A549 (cell line): ENCODE data around the gene TCERG1L.

ENCODE experiments used
- EP300 ChIP-seq, 2 experiments: fragments of >200 bp; sonication (Bioruptor Twin); formaldehyde crosslinking; IDR thresholded peaks; 2 replicates in 1 of 2; 3 replicates in 1 of 2; pipeline ENCODE4 v1.6.1; 2016 to 2017
- MAFK ChIP-seq: fragments of 450-650 bp; IDR thresholded peaks from 2 replicates; pipeline ENCODE4 v1.6.1; 2014; ENCODE audit not compliant: partially characterized antibody
- MAZ ChIP-seq: fragments of 150-350 bp; IDR thresholded peaks from 2 replicates; pipeline ENCODE4 v1.6.1; 2014; ENCODE audit warnings: antibody characterized with exemption, low read depth, low read length, borderline replicate concordance
- MYC ChIP-seq: IDR thresholded peaks from 2 replicates; pipeline ENCODE4 v1.6.1; 2012; ENCODE audit warnings: mild to moderate bottlenecking, inconsistent platforms, low read length, improper control_type of control experiment, borderline replicate concordance
- POLR2A ChIP-seq: IDR thresholded peaks from 2 replicates; pipeline ENCODE4 v1.6.1; 2012; ENCODE audit warnings: mild to moderate bottlenecking, low read length
- TF ChIP-seq, protein P1 (sequence below): fragments of >200 bp; sonication (Bioruptor Twin); formaldehyde crosslinking; IDR thresholded peaks from 3 replicates; pipeline ENCODE4 v1.5.1; 2016
- TF ChIP-seq, protein P2 (sequence below): fragments of 250-450 bp; sonication (Bioruptor Pico); IDR thresholded peaks from 2 replicates; pipeline ENCODE4 v1.5.0; 2021; ENCODE audit warnings: mild to moderate bottlenecking, moderate library complexity, borderline replicate concordance
- TF ChIP-seq, protein P3 (sequence below): IDR thresholded peaks from 2 replicates; pipeline ENCODE4 v1.6.1; 2012
- TF ChIP-seq, protein P4 (sequence below): IDR thresholded peaks from 2 replicates; pipeline ENCODE4 v1.6.1; 2012

DNA sequence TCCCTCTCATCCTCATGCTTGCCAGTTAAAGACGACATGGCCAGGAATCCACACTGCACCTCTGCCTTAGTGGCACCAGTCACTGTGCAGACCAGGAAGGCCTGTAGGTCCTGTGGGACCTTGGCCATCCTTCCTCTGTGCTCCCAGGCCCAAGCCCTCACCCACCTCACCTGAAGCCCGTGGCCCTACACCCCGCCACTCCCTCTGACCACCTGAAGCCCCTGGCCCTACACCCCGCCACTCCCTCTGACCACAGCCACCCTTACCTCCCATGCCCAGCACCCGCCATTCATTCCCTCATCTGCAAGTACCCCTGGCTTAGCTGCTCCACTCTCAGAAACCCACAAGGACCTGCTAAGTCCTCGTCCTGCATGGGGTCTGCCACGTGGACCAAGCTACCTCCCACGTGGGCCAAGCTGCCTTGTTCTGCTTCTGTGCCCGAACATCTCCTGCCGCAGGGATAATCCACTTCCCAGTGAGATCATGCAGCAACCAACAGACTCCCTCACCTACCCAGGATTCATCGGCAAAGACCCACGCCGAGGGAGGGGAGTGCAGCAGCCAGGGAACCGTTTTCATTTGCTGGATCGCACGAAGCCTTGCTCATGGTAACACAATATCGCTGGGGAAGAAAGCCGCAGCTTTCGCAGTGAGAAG is 151.2 kb downstream of the TCERG1L start:
- TF ChIP-seq MYC (no peak), MAFK (no peak), POLR2A (no peak), MAZ (no peak), EP300 (IDR thresholded peaks at IDR 0.05) (no peak)
- TF ChIP-seq, protein P1, sequence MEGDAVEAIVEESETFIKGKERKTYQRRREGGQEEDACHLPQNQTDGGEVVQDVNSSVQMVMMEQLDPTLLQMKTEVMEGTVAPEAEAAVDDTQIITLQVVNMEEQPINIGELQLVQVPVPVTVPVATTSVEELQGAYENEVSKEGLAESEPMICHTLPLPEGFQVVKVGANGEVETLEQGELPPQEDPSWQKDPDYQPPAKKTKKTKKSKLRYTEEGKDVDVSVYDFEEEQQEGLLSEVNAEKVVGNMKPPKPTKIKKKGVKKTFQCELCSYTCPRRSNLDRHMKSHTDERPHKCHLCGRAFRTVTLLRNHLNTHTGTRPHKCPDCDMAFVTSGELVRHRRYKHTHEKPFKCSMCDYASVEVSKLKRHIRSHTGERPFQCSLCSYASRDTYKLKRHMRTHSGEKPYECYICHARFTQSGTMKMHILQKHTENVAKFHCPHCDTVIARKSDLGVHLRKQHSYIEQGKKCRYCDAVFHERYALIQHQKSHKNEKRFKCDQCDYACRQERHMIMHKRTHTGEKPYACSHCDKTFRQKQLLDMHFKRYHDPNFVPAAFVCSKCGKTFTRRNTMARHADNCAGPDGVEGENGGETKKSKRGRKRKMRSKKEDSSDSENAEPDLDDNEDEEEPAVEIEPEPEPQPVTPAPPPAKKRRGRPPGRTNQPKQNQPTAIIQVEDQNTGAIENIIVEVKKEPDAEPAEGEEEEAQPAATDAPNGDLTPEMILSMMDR: no peak
- TF ChIP-seq, protein P2, sequence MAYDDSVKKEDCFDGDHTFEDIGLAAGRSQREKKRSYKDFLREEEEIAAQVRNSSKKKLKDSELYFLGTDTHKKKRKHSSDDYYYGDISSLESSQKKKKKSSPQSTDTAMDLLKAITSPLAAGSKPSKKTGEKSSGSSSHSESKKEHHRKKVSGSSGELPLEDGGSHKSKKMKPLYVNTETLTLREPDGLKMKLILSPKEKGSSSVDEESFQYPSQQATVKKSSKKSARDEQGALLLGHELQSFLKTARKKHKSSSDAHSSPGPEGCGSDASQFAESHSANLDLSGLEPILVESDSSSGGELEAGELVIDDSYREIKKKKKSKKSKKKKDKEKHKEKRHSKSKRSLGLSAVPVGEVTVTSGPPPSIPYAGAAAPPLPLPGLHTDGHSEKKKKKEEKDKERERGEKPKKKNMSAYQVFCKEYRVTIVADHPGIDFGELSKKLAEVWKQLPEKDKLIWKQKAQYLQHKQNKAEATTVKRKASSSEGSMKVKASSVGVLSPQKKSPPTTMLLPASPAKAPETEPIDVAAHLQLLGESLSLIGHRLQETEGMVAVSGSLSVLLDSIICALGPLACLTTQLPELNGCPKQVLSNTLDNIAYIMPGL (CRISPR knock-in tag): no peak
- TF ChIP-seq, protein P3, sequence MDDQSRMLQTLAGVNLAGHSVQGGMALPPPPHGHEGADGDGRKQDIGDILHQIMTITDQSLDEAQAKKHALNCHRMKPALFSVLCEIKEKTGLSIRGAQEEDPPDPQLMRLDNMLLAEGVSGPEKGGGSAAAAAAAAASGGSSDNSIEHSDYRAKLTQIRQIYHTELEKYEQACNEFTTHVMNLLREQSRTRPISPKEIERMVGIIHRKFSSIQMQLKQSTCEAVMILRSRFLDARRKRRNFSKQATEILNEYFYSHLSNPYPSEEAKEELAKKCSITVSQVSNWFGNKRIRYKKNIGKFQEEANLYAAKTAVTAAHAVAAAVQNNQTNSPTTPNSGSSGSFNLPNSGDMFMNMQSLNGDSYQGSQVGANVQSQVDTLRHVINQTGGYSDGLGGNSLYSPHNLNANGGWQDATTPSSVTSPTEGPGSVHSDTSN: no peak
- TF ChIP-seq, protein P4, sequence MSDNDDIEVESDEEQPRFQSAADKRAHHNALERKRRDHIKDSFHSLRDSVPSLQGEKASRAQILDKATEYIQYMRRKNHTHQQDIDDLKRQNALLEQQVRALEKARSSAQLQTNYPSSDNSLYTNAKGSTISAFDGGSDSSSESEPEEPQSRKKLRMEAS: no peak
